OCI-LY7 (cell line): ENCODE measurements around the gene GRIK1.
"Not testable (repeated sequence)": the region's sequence is repeated elsewhere in the genome, so short reads cannot be mapped to it uniquely, and the experiment has no call there.

Experiments used
- EZH2phosphoT487 ChIP-seq: fragments of 200-600 bp; sonication (generic); IDR thresholded peaks from 2 replicates; pipeline ENCODE4 v1.6.1; 2018; ENCODE audit warnings: low read depth, borderline replicate concordance, mild to moderate bottlenecking, mixed run types, antibody characterized with exemption, low read length, moderate library complexity, mixed read lengths
- TF ChIP-seq, protein P1 (sequence below): fragments of 200-600 bp; sonication (generic); conservative IDR thresholded peaks from 2 replicates; pipeline ENCODE4 v1.5.1; 2014; ENCODE audit warnings: mild to moderate bottlenecking, antibody characterized with exemption, low read length, moderate library complexity, mixed read lengths

DNA sequence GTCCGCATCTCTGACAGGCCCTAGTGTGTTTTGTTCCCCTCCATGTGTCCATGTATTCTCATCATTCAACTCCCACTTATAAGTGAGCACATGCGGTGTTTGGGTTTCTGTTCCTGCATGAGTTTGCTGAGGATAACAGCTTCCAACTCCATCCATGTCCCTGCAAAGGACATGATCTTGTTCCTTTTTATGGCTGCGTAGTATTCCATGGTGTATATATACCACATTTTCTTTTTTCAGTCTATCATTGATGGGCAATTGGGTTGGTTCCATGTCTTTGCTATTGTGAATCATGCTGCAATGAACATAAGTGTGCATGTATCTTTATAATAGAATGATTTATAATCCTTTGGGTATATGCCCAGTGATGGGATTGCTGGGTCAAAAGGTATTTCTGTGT, 334.6 kb downstream of the GRIK1 start:
- TF ChIP-seq, protein P1, sequence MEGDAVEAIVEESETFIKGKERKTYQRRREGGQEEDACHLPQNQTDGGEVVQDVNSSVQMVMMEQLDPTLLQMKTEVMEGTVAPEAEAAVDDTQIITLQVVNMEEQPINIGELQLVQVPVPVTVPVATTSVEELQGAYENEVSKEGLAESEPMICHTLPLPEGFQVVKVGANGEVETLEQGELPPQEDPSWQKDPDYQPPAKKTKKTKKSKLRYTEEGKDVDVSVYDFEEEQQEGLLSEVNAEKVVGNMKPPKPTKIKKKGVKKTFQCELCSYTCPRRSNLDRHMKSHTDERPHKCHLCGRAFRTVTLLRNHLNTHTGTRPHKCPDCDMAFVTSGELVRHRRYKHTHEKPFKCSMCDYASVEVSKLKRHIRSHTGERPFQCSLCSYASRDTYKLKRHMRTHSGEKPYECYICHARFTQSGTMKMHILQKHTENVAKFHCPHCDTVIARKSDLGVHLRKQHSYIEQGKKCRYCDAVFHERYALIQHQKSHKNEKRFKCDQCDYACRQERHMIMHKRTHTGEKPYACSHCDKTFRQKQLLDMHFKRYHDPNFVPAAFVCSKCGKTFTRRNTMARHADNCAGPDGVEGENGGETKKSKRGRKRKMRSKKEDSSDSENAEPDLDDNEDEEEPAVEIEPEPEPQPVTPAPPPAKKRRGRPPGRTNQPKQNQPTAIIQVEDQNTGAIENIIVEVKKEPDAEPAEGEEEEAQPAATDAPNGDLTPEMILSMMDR = not testable (repeated sequence)
- TF ChIP-seq EZH2phosphoT487 = not testable (repeated sequence)
